GM23338 (cell line): ENCODE measurements around the gene ANKFN1. TPM values are rescaled to one million over a fixed set of nuclear protein-coding genes. Genes with fewer than 3 reads are reported as not detected.
"Not testable (repeated sequence)": the region's sequence is repeated elsewhere in the genome, so short reads cannot be mapped to it uniquely, and the experiment has no call there.

Experiments used
- ATAC-seq: fragments of 200-7000 bp; cut with Tn5 transposase; 3 replicates; pipeline ENCODE4 v1.9.1; 2020
- DNase-seq: peaks from one replicate; pipeline ENCODE4 v3.0.0-alpha.2; 2015; ENCODE audit warnings: low spot score
- H2AFZ ChIP-seq: fragments of 200-600 bp; sonication (generic); 2 replicates; pipeline ENCODE4 v1.8.0; 2016; ENCODE audit warnings: antibody characterized with exemption, mild to moderate bottlenecking, moderate library complexity
- H3F3A ChIP-seq: fragments of 200-600 bp; sonication (generic); replicated peaks from 2 replicates; pipeline ENCODE4 v1.8.0; 2017; ENCODE audit warnings: antibody characterized with exemption, mixed run types, low read depth
- H3K27ac ChIP-seq: fragments of 200-600 bp; sonication (generic); 2 replicates; pipeline ENCODE4 v1.6.1; 2016; ENCODE audit warnings: low read depth
- H3K27me3 ChIP-seq: fragments of 200-600 bp; sonication (generic); 2 replicates; pipeline ENCODE4 v1.8.0; 2016; ENCODE audit warnings: mild to moderate bottlenecking, mixed run types, moderate library complexity; ENCODE audit not compliant: insufficient read depth
- H3K36me3 ChIP-seq: fragments of 200-600 bp; sonication (generic); 2 replicates; pipeline ENCODE4 v1.8.0; 2016; ENCODE audit warnings: mild to moderate bottlenecking; ENCODE audit not compliant: insufficient read depth
- H3K4me1 ChIP-seq: fragments of 200-600 bp; sonication (generic); 2 replicates; pipeline ENCODE4 v1.8.0; 2016; ENCODE audit warnings: mild to moderate bottlenecking, moderate library complexity; ENCODE audit not compliant: insufficient read depth
- H3K4me2 ChIP-seq: fragments of 200-600 bp; sonication (generic); 2 replicates; pipeline ENCODE4 v1.7.1; 2017; ENCODE audit warnings: mixed run types
- H3K4me3 ChIP-seq: fragments of 200-600 bp; sonication (generic); 2 replicates; pipeline ENCODE4 v1.6.1; 2016; ENCODE audit warnings: mixed run types
- H3K79me2 ChIP-seq: fragments of 200-600 bp; sonication (generic); replicated peaks from 2 replicates; pipeline ENCODE4 v1.8.0; 2017; ENCODE audit warnings: mild to moderate bottlenecking; ENCODE audit not compliant: insufficient read depth
- H3K9me2 ChIP-seq: fragments of 200-600 bp; sonication (generic); 2 replicates; pipeline ENCODE4 v1.8.0; 2017; ENCODE audit not compliant: insufficient read depth
- H4K20me1 ChIP-seq: fragments of 200-600 bp; sonication (generic); replicated peaks from 2 replicates; pipeline ENCODE4 v1.8.0; 2017; ENCODE audit warnings: mild to moderate bottlenecking; ENCODE audit not compliant: insufficient read depth
- H3K27ac Mint-ChIP-seq: 2 replicates; pipeline ENCODE4 v1.8.0; 2020; ENCODE audit warnings: inconsistent platforms, mild to moderate bottlenecking, moderate library complexity, mixed read lengths
- H3K27me3 Mint-ChIP-seq: 3 replicates; pipeline ENCODE4 v1.8.0; 2022; ENCODE audit warnings: low read depth, mild to moderate bottlenecking, moderate library complexity, mixed read lengths, inconsistent platforms; ENCODE audit not compliant: insufficient read depth, poor library complexity
- H3K36me3 Mint-ChIP-seq: 3 replicates; pipeline ENCODE4 v1.8.0; 2021; ENCODE audit warnings: low read depth, mild to moderate bottlenecking, inconsistent platforms, moderate library complexity, mixed read lengths
- H3K4me1 Mint-ChIP-seq: 3 replicates; pipeline ENCODE4 v1.8.0; 2020; ENCODE audit warnings: mild to moderate bottlenecking, inconsistent platforms, mixed read lengths
- H3K4me3 Mint-ChIP-seq: 3 replicates; pipeline ENCODE4 v1.8.0; 2021; ENCODE audit warnings: moderate library complexity, mild to moderate bottlenecking, inconsistent platforms, mixed read lengths
- H3K9me3 Mint-ChIP-seq: 3 replicates; pipeline ENCODE4 v1.8.0; 2020; ENCODE audit warnings: moderate library complexity, mild to moderate bottlenecking, inconsistent platforms, mixed read lengths
- CTCF ChIP-seq, 2 experiments: fragments of 200-600 bp in 1 of 2; sonication (generic) in 1 of 2; conservative IDR thresholded peaks; 2 replicates each; pipeline versions ENCODE4 v1.5.1 to v1.6.1; 2016 to 2017; ENCODE audit warnings: antibody characterized with exemption in 2 of 2, low read depth in 2 of 2, mild to moderate bottlenecking in 2 of 2, moderate library complexity in 1 of 2
- ETS1 ChIP-seq: IDR thresholded peaks from 2 replicates; pipeline ENCODE4 v1.6.1; 2016; ENCODE audit warnings: antibody characterized with exemption
- EZH2phosphoT487 ChIP-seq: fragments of 200-600 bp; sonication (generic); IDR thresholded peaks from one replicate; pipeline ENCODE4 v1.8.1; 2018; ENCODE audit warnings: antibody characterized with exemption; ENCODE audit not compliant: unreplicated experiment
- JUNB ChIP-seq: IDR thresholded peaks from one replicate; pipeline ENCODE4 v1.6.1; 2016; ENCODE audit warnings: antibody characterized with exemption; ENCODE audit not compliant: unreplicated experiment
- NANOG ChIP-seq: IDR thresholded peaks from 2 replicates; pipeline ENCODE4 v1.6.1; 2016; ENCODE audit warnings: antibody characterized with exemption, borderline replicate concordance
- REST ChIP-seq: IDR thresholded peaks from one replicate; pipeline ENCODE4 v1.6.1; 2018; ENCODE audit warnings: antibody characterized with exemption; ENCODE audit not compliant: unreplicated experiment
- STAT1 ChIP-seq: IDR thresholded peaks from one replicate; pipeline ENCODE4 v1.6.1; 2016; ENCODE audit warnings: antibody characterized with exemption; ENCODE audit not compliant: unreplicated experiment
- polyA plus RNA-seq: library from polyadenylated mRNA; unstranded; fragments of >200 nt; fragmentation: Nextera tagmentation; extraction: Ambion mirVana; gene quantifications from 2 replicates; pipeline ENCODE4 v1.2.1, GENCODE V29; 2016
- total RNA-seq: library from RNA; depleted of rRNA; stranded (reverse); fragments of >200 nt; shearing (Covaris generic); gene quantifications from 2 replicates; pipeline ENCODE4 v1.2.3, GENCODE V29; 2014

The ANKFN1 gene
- total and polyA plus RNA-seq, 2 experiments from 2014 or later, result not detected

GRCh38 chr17:56288786-56289185, 135.5 kb downstream of the ANKFN1 start:
- not testable (repeated sequence) for H3K4me3 Mint-ChIP-seq, H3K4me1 Mint-ChIP-seq, H3K36me3 Mint-ChIP-seq, H3K27ac Mint-ChIP-seq, H3K9me2 ChIP-seq, H3K27me3 ChIP-seq, DNase-seq, H3K9me3 Mint-ChIP-seq, H3K4me1 ChIP-seq, ATAC-seq, H2AFZ ChIP-seq, H3K27me3 Mint-ChIP-seq, H4K20me1 ChIP-seq, H3K79me2 ChIP-seq, H3K4me3 ChIP-seq, H3K27ac ChIP-seq, H3K4me2 ChIP-seq, H3K36me3 ChIP-seq, H3F3A ChIP-seq

- Mint-ChIP-seq H3K36me3 (no peaks in the 10 kb centered on the region), H3K27me3 (no peaks in the 10 kb centered on the region), H3K4me3 (no peak overlapping the region), H3K27ac (no peak overlapping the region), H3K4me1 (no peaks in the 10 kb centered on the region), H3K9me3 (no peaks in the 10 kb centered on the region)
- no peak overlapping the region for H3K4me3 ChIP-seq
- H3K27ac ChIP-seq, result no peak overlapping the region
- no peak overlapping the region for H3K4me2 ChIP-seq
- H4K20me1 ChIP-seq, result no peaks in the 10 kb centered on the region
- H3K9me2 ChIP-seq, result peaks cover 4% of the 10 kb centered on the region; the same call in 1 of the 2 replicates
- no peak for DNase-seq
- ATAC-seq, result no peak
- H3K4me1 ChIP-seq, result no peaks in the 10 kb centered on the region
- no peaks in the 10 kb centered on the region for H3F3A ChIP-seq
- peak overlapping the region; percentile 78 for H2AFZ ChIP-seq
- H3K36me3 ChIP-seq, result no peaks in the 10 kb centered on the region
- no peaks in the 10 kb centered on the region for H3K27me3 ChIP-seq
- no peak for TF ChIP-seq CTCF (conservative IDR thresholded peaks at IDR 0.05; ENCODE audit: low read depth in 2 of 2)
- no peak for TF ChIP-seq REST
- TF ChIP-seq NANOG, result no peak
- TF ChIP-seq ETS1, result no peak
- no peak for TF ChIP-seq EZH2phosphoT487
- TF ChIP-seq STAT1, result no peak
- TF ChIP-seq JUNB, result no peak
- no peaks in the 10 kb centered on the region for H3K79me2 ChIP-seq
These were observed 136.0 kb downstream of the ANKFN1 start for GRCh38 chr17:56289321-56289720.
